ENCODE results near the gene RYR2. TPM values are rescaled to one million over a fixed set of nuclear protein-coding genes. Genes with fewer than 3 reads are reported as not detected.
A peak's percentile ranks its signal among the peaks of the same experiment; 100 is the strongest.

Gene RYR2
- total RNA-seq, 1 donor from 2014 or later = 0.90 TPM

DNA sequence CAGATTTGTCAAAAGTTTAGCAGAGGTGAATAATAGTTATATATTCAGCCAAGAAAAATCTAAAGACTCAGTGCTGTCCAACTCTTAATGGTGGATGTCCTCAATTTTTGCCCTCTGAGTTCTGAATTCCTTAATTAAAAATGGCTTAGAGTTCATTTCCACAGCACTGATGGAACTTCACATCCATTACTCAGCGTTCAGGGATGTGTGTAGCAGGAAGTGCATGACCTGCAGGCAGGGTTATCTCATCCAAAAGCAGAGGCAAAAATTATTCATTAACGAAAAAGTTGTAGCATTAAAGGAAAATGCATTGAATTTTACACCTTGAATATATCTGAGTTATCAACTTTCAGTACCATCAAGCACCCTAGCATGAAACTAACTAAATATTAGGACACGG lies 752.1 kb downstream of the RYR2 start:
- no peaks in the 10 kb centered on the region for H3K79me2 ChIP-seq (ENCODE audit: low read depth)
- no peaks in the 10 kb centered on the region for H3K9me3 ChIP-seq (ENCODE audit: low read depth)
- no peak for DNase-seq (ENCODE audit: low spot score)
- H3K4me1 ChIP-seq = no peaks in the 10 kb centered on the region
- Mint-ChIP-seq H3K36me3 (no peaks in the 10 kb centered on the region), H3K9me3 (no peaks in the 10 kb centered on the region), H3K4me3 (no peak overlapping the region), H3K27me3 (ENCODE audit: insufficient read depth, low read depth) (peaks cover 3% of the 10 kb centered on the region), H3K4me1 (no peaks in the 10 kb centered on the region), H3K27ac (no peak overlapping the region)
- TF ChIP-seq EZH2phosphoT487 (IDR thresholded peaks at IDR 0.05) = no peak
- no peak for TF ChIP-seq EZH2 (IDR thresholded peaks at IDR 0.05)
- TF ChIP-seq, protein P1, sequence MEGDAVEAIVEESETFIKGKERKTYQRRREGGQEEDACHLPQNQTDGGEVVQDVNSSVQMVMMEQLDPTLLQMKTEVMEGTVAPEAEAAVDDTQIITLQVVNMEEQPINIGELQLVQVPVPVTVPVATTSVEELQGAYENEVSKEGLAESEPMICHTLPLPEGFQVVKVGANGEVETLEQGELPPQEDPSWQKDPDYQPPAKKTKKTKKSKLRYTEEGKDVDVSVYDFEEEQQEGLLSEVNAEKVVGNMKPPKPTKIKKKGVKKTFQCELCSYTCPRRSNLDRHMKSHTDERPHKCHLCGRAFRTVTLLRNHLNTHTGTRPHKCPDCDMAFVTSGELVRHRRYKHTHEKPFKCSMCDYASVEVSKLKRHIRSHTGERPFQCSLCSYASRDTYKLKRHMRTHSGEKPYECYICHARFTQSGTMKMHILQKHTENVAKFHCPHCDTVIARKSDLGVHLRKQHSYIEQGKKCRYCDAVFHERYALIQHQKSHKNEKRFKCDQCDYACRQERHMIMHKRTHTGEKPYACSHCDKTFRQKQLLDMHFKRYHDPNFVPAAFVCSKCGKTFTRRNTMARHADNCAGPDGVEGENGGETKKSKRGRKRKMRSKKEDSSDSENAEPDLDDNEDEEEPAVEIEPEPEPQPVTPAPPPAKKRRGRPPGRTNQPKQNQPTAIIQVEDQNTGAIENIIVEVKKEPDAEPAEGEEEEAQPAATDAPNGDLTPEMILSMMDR (IDR thresholded peaks at IDR 0.05) = no peak
- H3K4me2 ChIP-seq = no peak overlapping the region
- no peaks in the 10 kb centered on the region for H4K20me1 ChIP-seq (ENCODE audit: low read depth)
- H3K9ac ChIP-seq = no peak overlapping the region
- no peak overlapping the region for H2AFZ ChIP-seq (replicated peaks)
- no peaks in the 10 kb centered on the region for H3K27me3 ChIP-seq
- no peak overlapping the region for H3K4me3 ChIP-seq
- no peak overlapping the region for H3K27ac ChIP-seq
- H3K36me3 ChIP-seq = no peaks in the 10 kb centered on the region
- H3F3A ChIP-seq (ENCODE audit: low read depth) = no peaks in the 10 kb centered on the region

DNA sequence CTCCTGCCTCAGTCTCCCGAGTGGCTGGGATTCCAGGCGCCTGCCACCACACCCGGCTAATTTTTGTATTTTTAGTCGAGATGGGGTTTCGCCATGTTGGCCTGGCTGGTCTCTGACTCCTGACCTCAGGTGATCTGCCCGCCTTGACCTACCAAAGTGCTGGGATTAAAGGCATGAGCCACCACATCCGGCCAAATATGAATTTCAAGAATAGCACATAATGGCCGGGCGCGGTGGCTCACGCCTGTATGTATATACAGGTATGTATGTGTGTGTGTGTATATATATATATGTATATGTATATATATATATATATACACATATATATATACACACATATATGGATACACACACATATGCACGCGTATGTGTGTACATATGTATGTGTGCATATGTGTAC lies 753.6 kb downstream of the RYR2 start:
- no peaks in the 10 kb centered on the region for H3K4me1 Mint-ChIP-seq
- no peak overlapping the region for H3K4me3 Mint-ChIP-seq
- H3K27me3 Mint-ChIP-seq (ENCODE audit: insufficient read depth, low read depth) = peaks cover 3% of the 10 kb centered on the region
- no peaks in the 10 kb centered on the region for H3K4me1 ChIP-seq
- no peaks in the 10 kb centered on the region for H3K79me2 ChIP-seq (ENCODE audit: low read depth)
- no peaks in the 10 kb centered on the region for H3K9me3 Mint-ChIP-seq
- H3K4me3 ChIP-seq = no peak overlapping the region
- H3K27ac Mint-ChIP-seq = no peak overlapping the region
- no peaks in the 10 kb centered on the region for H3F3A ChIP-seq (ENCODE audit: low read depth)
- H3K36me3 ChIP-seq = no peaks in the 10 kb centered on the region
- H3K9ac ChIP-seq = no peak overlapping the region
- DNase-seq (ENCODE audit: low spot score) = no peak
- H3K9me3 ChIP-seq (ENCODE audit: low read depth) = no peaks in the 10 kb centered on the region
- H3K4me2 ChIP-seq = no peak overlapping the region
- no peak overlapping the region for H3K27ac ChIP-seq
- no peaks in the 10 kb centered on the region for H3K36me3 Mint-ChIP-seq
- H2AFZ ChIP-seq (replicated peaks) = no peak overlapping the region
- no peaks in the 10 kb centered on the region for H4K20me1 ChIP-seq (ENCODE audit: low read depth)
- no peaks in the 10 kb centered on the region for H3K27me3 ChIP-seq
- TF ChIP-seq EZH2 (IDR thresholded peaks at IDR 0.05) = no peak
- TF ChIP-seq, protein P1 (IDR thresholded peaks at IDR 0.05) = no peak
- TF ChIP-seq EZH2phosphoT487 (IDR thresholded peaks at IDR 0.05) = no peak

DNA sequence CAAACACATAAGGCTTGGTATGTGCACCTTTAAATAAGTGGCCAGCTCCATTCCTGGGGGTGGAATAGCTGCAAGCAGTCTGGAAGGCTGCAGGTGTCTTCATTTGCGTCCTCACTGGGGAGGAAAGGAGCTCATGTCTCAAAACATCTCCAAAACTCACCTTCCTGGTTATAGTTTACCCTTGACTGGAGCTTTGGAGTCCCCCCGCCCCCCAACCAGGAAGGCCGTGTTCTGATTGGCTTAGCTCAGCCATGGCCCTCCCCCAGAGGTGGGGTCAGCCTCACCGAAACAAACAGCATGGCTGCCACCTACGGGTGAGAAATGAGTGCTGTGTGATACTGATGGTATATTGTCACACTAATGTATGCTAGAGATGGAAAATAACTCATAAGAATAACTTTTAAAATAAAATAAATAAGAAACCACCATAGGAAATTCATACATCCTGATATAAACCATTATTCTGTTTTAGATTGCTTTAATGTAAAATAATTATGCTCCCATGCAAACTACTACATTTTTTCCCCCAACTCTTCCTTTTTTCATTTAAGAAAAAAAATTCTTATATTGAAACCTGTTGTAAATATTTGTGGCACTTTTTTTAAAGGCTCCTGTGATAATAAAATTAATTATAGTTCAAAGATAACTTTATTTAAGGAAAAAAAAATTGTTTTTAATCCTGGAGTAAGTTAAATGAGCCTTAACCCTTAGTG lies 757.9 kb downstream of the RYR2 start:
- no peak overlapping the region for H3K27ac Mint-ChIP-seq
- no peaks in the 10 kb centered on the region for H3K36me3 Mint-ChIP-seq
- Histone ChIP-seq H3K79me2 (ENCODE audit: low read depth) (no peaks in the 10 kb centered on the region), H3K9ac (no peak overlapping the region), H3K27me3 (no peaks in the 10 kb centered on the region), H3K36me3 (no peaks in the 10 kb centered on the region), H3K4me1 (no peaks in the 10 kb centered on the region), H3K4me2 (no peak overlapping the region), H3F3A (ENCODE audit: low read depth) (no peaks in the 10 kb centered on the region), H3K4me3 (no peak overlapping the region), H3K27ac (no peak overlapping the region), H4K20me1 (ENCODE audit: low read depth) (no peaks in the 10 kb centered on the region), H2AFZ (replicated peaks) (no peak overlapping the region), H3K9me3 (ENCODE audit: low read depth) (no peaks in the 10 kb centered on the region)
- DNase-seq (ENCODE audit: low spot score) = peak; percentile 47
- H3K27me3 Mint-ChIP-seq (ENCODE audit: insufficient read depth, low read depth) = peaks cover 3% of the 10 kb centered on the region
- no peak overlapping the region for H3K4me3 Mint-ChIP-seq
- TF ChIP-seq EZH2phosphoT487 (IDR thresholded peaks at IDR 0.05) (no peak), EZH2 (IDR thresholded peaks at IDR 0.05) (no peak)
- TF ChIP-seq, protein P1 (IDR thresholded peaks at IDR 0.05) = peak; percentile 51
- H3K9me3 Mint-ChIP-seq = no peaks in the 10 kb centered on the region
- H3K4me1 Mint-ChIP-seq = no peaks in the 10 kb centered on the region
